Activated B cell treated with CpG ODN at 0.5 μM for 24 hours (primary cell): ENCODE measurements around the gene EGFR. TPM values are rescaled to one million over a fixed set of nuclear protein-coding genes. Genes with fewer than 3 reads are reported as not detected.

Experiments used
- ATAC-seq: fragments of 200-7000 bp; cut with Tn5 transposase; one replicate; pipeline ENCODE4 v1.10.0; 2021; ENCODE audit warnings: low read depth, mild to moderate bottlenecking, moderate library complexity
- CTCF ChIA-PET: fragments of 350-600 bp; sonication (Branson Sonifier 250); formaldehyde crosslinking; loops from one replicate; lab custom pipeline; 2021; ENCODE audit warnings: antibody characterized with exemption; lab: Charles Lee
- POLR2A ChIA-PET: fragments of 350-600 bp; sonication (Branson Sonifier 250); formaldehyde crosslinking; loops from one replicate; lab custom pipeline; 2021; ENCODE audit warnings: antibody characterized with exemption; lab: Charles Lee
- DNase-seq: peaks from one replicate; pipeline ENCODE4 v3.0.0; 2022
- H3K27ac Mint-ChIP-seq: one replicate; pipeline ENCODE4 v1.8.0; 2020; ENCODE audit warnings: mixed read lengths
- H3K27me3 Mint-ChIP-seq: one replicate; pipeline ENCODE4 v1.8.0; 2021; ENCODE audit warnings: mixed read lengths
- H3K36me3 Mint-ChIP-seq: one replicate; pipeline ENCODE4 v1.8.0; 2021; ENCODE audit warnings: low read depth, mixed read lengths
- H3K4me1 Mint-ChIP-seq: one replicate; pipeline ENCODE4 v1.8.0; 2021; ENCODE audit warnings: mixed read lengths
- H3K4me3 Mint-ChIP-seq: one replicate; pipeline ENCODE4 v1.8.0; 2020; ENCODE audit warnings: mild to moderate bottlenecking, mixed read lengths
- H3K9me3 Mint-ChIP-seq: one replicate; pipeline ENCODE4 v1.8.0; 2020; ENCODE audit warnings: mixed read lengths
- CTCF ChIP-seq: fragments of 200-600 bp; IDR thresholded peaks from one replicate; pipeline ENCODE4 v1.8.0; 2022; ENCODE audit warnings: antibody characterized with exemption, mild to moderate bottlenecking
- intact Hi-C: fragments of 100-400 bp; cut with micrococcal nuclease; formaldehyde crosslinking; loops from one replicate; pipeline ENCODE4 v1.15.1; 2024
- total RNA-seq: library from RNA; stranded (reverse); gene quantifications from 2 replicates; pipeline ENCODE4 v1.2.3, GENCODE V29; 2022

EGFR gene
- total RNA-seq, 1 donor from 2014 or later = not detected

GRCh38 chr7:54988516-54988915, 30.3 kb upstream of the EGFR start:
- POLR2A ChIA-PET = no interaction called here
- CTCF ChIA-PET = interaction anchor here (1.4 kb wide), 1 partner anchor 267 kb away, joined by 3 read pairs; no protein-coding TSS in a partner anchor
- Mint-ChIP-seq H3K9me3 (peaks cover 3% of the 10 kb centered on the region), H3K27me3 (no peaks in the 10 kb centered on the region), H3K36me3 (no peaks in the 10 kb centered on the region), H3K27ac (no peak overlapping the region), H3K4me3 (no peak overlapping the region), H3K4me1 (no peaks in the 10 kb centered on the region)
- ATAC-seq (no peak), DNase-seq (no peak)
- TF ChIP-seq CTCF = no peak
- intact Hi-C loops = no loop called here

GRCh38 chr7:54989453-54990225, 29.2 kb upstream of the EGFR start:
- no peak for ATAC-seq
- TF ChIP-seq CTCF = no peak
- no peaks in the 10 kb centered on the region for H3K36me3 Mint-ChIP-seq
- POLR2A ChIA-PET = no interaction called here
- H3K4me1 Mint-ChIP-seq = no peaks in the 10 kb centered on the region
- no peaks in the 10 kb centered on the region for H3K27me3 Mint-ChIP-seq
- H3K4me3 Mint-ChIP-seq = no peak overlapping the region
- CTCF ChIA-PET = interaction anchor here (1.4 kb wide), 1 partner anchor 266 kb away, joined by 3 read pairs; no protein-coding TSS in a partner anchor
- intact Hi-C loops = no loop called here
- no peak for DNase-seq
- no peak overlapping the region for H3K27ac Mint-ChIP-seq
- H3K9me3 Mint-ChIP-seq = peaks cover 3% of the 10 kb centered on the region

- ATAC-seq (no peak), DNase-seq (no peak)
- Mint-ChIP-seq H3K4me3 (no peak overlapping the region), H3K4me1 (no peaks in the 10 kb centered on the region), H3K36me3 (no peaks in the 10 kb centered on the region), H3K27me3 (no peaks in the 10 kb centered on the region), H3K9me3 (no peaks in the 10 kb centered on the region), H3K27ac (no peak overlapping the region)
- no peak for TF ChIP-seq CTCF
- CTCF ChIA-PET = no interaction called here
- intact Hi-C loops = no loop called here
- POLR2A ChIA-PET = no interaction called here
Observed at GRCh38 chr7:54991341-54991740, 27.5 kb upstream of the EGFR start.

- no peak for DNase-seq
- no peak for TF ChIP-seq CTCF
- POLR2A ChIA-PET = no interaction called here
- Mint-ChIP-seq H3K4me3 (no peak overlapping the region), H3K4me1 (no peaks in the 10 kb centered on the region), H3K27ac (no peak overlapping the region), H3K27me3 (no peaks in the 10 kb centered on the region), H3K9me3 (no peaks in the 10 kb centered on the region), H3K36me3 (no peaks in the 10 kb centered on the region)
- intact Hi-C loops = no loop called here
- ATAC-seq = no peak
- CTCF ChIA-PET = no interaction called here
Observed at GRCh38 chr7:54992871-54993475, 25.8 kb upstream of the EGFR start.

GRCh38 chr7:54995166-54995565, 23.7 kb upstream of the EGFR start:
- no peak for DNase-seq
- H3K36me3 Mint-ChIP-seq = no peaks in the 10 kb centered on the region
- no peak for ATAC-seq
- H3K4me3 Mint-ChIP-seq = no peak overlapping the region
- H3K9me3 Mint-ChIP-seq = no peaks in the 10 kb centered on the region
- no peak for TF ChIP-seq CTCF
- ChIA-PET CTCF (no interaction called here), POLR2A (no interaction called here)
- H3K27ac Mint-ChIP-seq = no peak overlapping the region
- no peaks in the 10 kb centered on the region for H3K4me1 Mint-ChIP-seq
- peaks cover 2% of the 10 kb centered on the region for H3K27me3 Mint-ChIP-seq
- intact Hi-C loops = no loop called here
